ENCODE measurements around the gene CCT7. TPM values are rescaled to one million over a fixed set of nuclear protein-coding genes. Genes with fewer than 3 reads are reported as not detected.

CCT7 gene
- total RNA-seq, 1 experiment from 2014 or later, result 637 TPM

- Histone ChIP-seq H3K4me2 (ENCODE audit: low read length) (0 out of 2 replicates have a peak overlapping the region, but pooled peaks have one; percentile 99), H3K27ac (ENCODE audit: low read depth, low read length) (no peak overlapping the region), H3K27me3 (ENCODE audit: insufficient read depth, low read length) (no peaks in the 10 kb centered on the region), H3K9ac (ENCODE audit: low read length) (no peak overlapping the region), H3K79me2 (ENCODE audit: insufficient read depth, low read length) (peaks cover 29% of the 10 kb centered on the region), H3K4me1 (ENCODE audit: control insufficient read depth in 1 of 2, insufficient read depth in 2 of 2, low read length in 2 of 2) (peaks cover 11 to 37% of the 10 kb centered on the region in 2 experiments), H3K4me3 (replicated peaks in 1 of 2; ENCODE audit: low read depth in 1 of 2, low read length in 2 of 2) (no peak overlapping the region), H3K9me3 (ENCODE audit: control insufficient read depth in 1 of 2, insufficient read depth in 1 of 2, low read depth in 1 of 2, low read length in 2 of 2) (no peaks in the 10 kb centered on the region), H3K9me2 (ENCODE audit: insufficient read depth) (no peaks in the 10 kb centered on the region), H2AFZ (ENCODE audit: low read depth, low read length, poor library complexity, severe bottlenecking) (no peak overlapping the region), H3K36me3 (ENCODE audit: control insufficient read depth in 1 of 2, insufficient read depth in 2 of 2, low read length in 2 of 2) (peaks cover 0 to 3% of the 10 kb centered on the region in 2 experiments; a peak in 1 of 4 replicates), H4K20me1 (ENCODE audit: insufficient read depth) (no peaks in the 10 kb centered on the region)
- TF ChIP-seq POLR2A (IDR thresholded peaks at IDR 0.05; ENCODE audit: borderline replicate concordance, extremely low read depth, insufficient read depth, insufficient read length) (no peak), EZH2phosphoT487 (IDR thresholded peaks at IDR 0.05; ENCODE audit: borderline replicate concordance) (no peak), SRF (IDR thresholded peaks at IDR 0.05; ENCODE audit: low read depth) (no peak), MAX (IDR thresholded peaks at IDR 0.05) (no peak), ATF3 (IDR thresholded peaks at IDR 0.05) (no peak)
- ChIA-PET POLR2A (no interaction called here), RAD21 (ENCODE audit: low non-redundant PET in 1 of 2, low total read pairs in 2 of 2, uncharacterized antibody in 2 of 2, unreplicated experiment in 2 of 2) (no interaction called here), CTCF (no interaction called here)
- DNase-seq (ENCODE audit: low read depth, low spot score), result no peak
- BruUV-seq (replicated peaks), result no TSS peak
- ATAC-seq, result no peak
- intact Hi-C loops (cut with micrococcal nuclease), result no loop called here
Measured at GRCh38 chr2:73286134-73286655, 52.1 kb downstream of the CCT7 start.

GRCh38 chr2:73289304-73289703, 55.2 kb downstream of the CCT7 start:
- intact Hi-C loops (cut with micrococcal nuclease), result no loop called here

More at GRCh38 chr2:73289304-73289703, 55.2 kb downstream of the CCT7 start:
- Histone ChIP-seq H3K4me2 (ENCODE audit: low read length) (no peak overlapping the region), H3K27ac (ENCODE audit: low read depth, low read length) (no peak overlapping the region), H2AFZ (ENCODE audit: low read depth, low read length, poor library complexity, severe bottlenecking) (no peak overlapping the region), H4K20me1 (ENCODE audit: insufficient read depth) (no peaks in the 10 kb centered on the region), H3K4me3 (replicated peaks in 1 of 2; ENCODE audit: low read depth in 1 of 2, low read length in 2 of 2) (no peak overlapping the region), H3K27me3 (ENCODE audit: insufficient read depth, low read length) (no peaks in the 10 kb centered on the region), H3K4me1 (ENCODE audit: control insufficient read depth in 1 of 2, insufficient read depth in 2 of 2, low read length in 2 of 2) (peaks cover 11 to 27% of the 10 kb centered on the region in 2 experiments), H3K9me3 (ENCODE audit: control insufficient read depth in 1 of 2, insufficient read depth in 1 of 2, low read depth in 1 of 2, low read length in 2 of 2) (no peaks in the 10 kb centered on the region), H3K9ac (ENCODE audit: low read length) (no peak overlapping the region), H3K79me2 (ENCODE audit: insufficient read depth, low read length) (no peaks in the 10 kb centered on the region; the same call in 1 of the 2 replicates), H3K36me3 (ENCODE audit: control insufficient read depth in 1 of 2, insufficient read depth in 2 of 2, low read length in 2 of 2) (no peaks in the 10 kb centered on the region), H3K9me2 (ENCODE audit: insufficient read depth) (no peaks in the 10 kb centered on the region)
- ChIA-PET POLR2A (interaction anchor here (1.2 kb wide), 1 partner anchor 21 kb away, joined by 8 read pairs; no protein-coding TSS in a partner anchor), RAD21 (ENCODE audit: low non-redundant PET in 1 of 2, low total read pairs in 2 of 2, uncharacterized antibody in 2 of 2, unreplicated experiment in 2 of 2) (no interaction called here), CTCF (interaction anchor here (1.0 to 3.4 kb wide), 7 partner anchors 15 to 97 kb away, joined by 3 to 13 read pairs (median 3); partner anchors contain the start of genes ALMS1 and PRADC1)
- BruUV-seq (replicated peaks), result no TSS peak
- DNase-seq (ENCODE audit: low read depth, low spot score), result no peak
- 0 out of 6 replicates have a peak, but pooled peaks of 1 of the 3 experiments have one; percentile 21 for TF ChIP-seq CTCF (IDR thresholded peaks at IDR 0.05 in 2 of 3, conservative IDR thresholded peaks at IDR 0.05 in 1 of 3; ENCODE audit: borderline replicate concordance in 1 of 3, insufficient read depth in 1 of 3, low read depth in 2 of 3, low read length in 2 of 3)
- no peak for TF ChIP-seq EZH2phosphoT487 (IDR thresholded peaks at IDR 0.05; ENCODE audit: borderline replicate concordance)
- TF ChIP-seq CEBPB (IDR thresholded peaks at IDR 0.05; ENCODE audit: low read depth), result no peak
- no peak for ATAC-seq

All from HCT116 (cell line).